M059J (cell line): ENCODE measurements around the gene CFAP46. TPM values are rescaled to one million over a fixed set of nuclear protein-coding genes. Genes with fewer than 3 reads are reported as not detected.
"Not testable (repeated sequence)": the region's sequence is repeated elsewhere in the genome, so short reads cannot be mapped to it uniquely, and the experiment has no call there.

ENCODE experiments used
- DNase-seq: peaks from one replicate; pipeline ENCODE4 v3.0.0-alpha.2; 2012; ENCODE audit warnings: low read depth
- total RNA-seq: library from RNA; depleted of rRNA; stranded (reverse); fragments of >200 nt; shearing (Covaris generic); gene quantifications from 2 replicates; pipeline ENCODE4 v1.2.3, GENCODE V29; 2014

CFAP46 gene
- total RNA-seq, 1 experiment from 2014 or later, result not detected

DNA sequence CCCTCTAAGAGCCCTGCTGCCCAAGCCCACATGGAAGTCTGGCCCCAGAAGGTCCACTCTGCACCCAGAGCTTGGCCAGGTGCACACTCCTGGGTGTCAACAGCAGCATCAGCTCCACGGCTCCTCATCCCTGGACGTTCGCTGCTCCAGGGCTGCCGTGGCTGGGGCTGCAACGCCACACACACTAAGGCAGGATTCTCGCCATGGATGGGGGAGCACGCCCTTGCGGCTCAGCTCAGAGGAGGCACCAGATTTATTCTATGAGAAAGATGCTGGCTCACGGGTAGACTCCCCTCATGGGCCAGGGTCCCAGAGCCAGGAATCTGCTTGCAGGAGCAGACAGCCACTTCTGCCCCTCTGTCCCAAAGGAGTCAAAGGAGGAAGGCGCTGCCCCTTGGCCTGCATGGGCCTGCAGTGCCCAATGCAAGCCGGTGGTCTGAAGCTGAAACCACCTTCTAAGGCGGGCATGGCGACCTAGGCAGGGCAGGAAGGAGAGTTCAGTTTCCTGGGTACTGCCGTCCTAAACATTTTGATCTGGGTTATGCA lies 42.1 kb downstream of the CFAP46 start:
- no peak for DNase-seq

DNA sequence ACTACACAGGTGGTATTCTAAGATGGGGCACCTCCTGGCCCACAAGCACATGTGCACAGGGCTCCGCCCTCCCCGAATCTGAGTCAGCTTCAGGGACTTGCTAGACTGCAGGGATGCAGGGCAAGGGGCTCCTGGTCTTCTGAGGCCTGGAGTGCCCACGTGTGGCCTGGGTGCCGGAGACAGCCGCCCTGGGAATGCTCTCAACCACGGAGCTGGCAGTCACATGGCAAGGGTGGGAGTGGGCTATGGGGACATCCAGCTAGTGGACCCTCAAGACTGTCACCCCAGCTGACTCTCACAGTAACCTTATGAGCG lies 42.7 kb downstream of the CFAP46 start:
- DNase-seq, result no peak

DNA sequence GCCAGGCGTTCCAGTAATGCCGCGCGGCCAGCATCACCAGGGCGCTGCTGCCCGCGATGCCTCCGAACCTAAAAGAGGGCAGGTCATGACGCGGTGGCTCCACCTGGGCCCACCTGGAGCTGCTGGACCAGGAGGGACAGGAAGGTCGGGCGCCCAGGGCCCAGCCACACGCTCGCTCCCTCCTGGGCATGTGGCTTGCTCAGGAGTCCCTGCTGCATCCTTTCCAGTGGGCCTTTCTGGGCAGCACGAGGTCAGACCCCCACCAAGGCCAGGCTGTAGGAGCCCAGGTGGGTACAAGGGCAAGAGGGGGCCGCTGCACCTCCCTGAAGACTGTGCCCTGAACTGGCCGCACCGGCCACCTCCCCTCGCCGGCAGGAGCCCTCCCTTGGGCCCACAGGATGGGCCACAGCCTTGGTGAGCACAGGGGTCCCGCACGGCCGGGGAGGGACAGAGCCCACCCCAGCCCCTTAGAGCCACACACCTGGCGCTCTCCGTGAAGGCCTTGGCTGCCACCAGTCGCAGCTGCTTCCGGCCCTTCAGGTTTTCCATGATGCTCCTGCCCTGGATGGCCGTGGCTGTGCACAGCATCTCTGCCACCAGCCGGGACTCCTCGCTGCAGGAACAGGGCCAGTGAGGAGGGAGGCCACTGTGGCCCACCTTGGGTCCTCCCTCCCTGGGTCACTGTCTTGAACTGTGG lies 43.2 kb downstream of the CFAP46 start:
- no peak for DNase-seq

DNA sequence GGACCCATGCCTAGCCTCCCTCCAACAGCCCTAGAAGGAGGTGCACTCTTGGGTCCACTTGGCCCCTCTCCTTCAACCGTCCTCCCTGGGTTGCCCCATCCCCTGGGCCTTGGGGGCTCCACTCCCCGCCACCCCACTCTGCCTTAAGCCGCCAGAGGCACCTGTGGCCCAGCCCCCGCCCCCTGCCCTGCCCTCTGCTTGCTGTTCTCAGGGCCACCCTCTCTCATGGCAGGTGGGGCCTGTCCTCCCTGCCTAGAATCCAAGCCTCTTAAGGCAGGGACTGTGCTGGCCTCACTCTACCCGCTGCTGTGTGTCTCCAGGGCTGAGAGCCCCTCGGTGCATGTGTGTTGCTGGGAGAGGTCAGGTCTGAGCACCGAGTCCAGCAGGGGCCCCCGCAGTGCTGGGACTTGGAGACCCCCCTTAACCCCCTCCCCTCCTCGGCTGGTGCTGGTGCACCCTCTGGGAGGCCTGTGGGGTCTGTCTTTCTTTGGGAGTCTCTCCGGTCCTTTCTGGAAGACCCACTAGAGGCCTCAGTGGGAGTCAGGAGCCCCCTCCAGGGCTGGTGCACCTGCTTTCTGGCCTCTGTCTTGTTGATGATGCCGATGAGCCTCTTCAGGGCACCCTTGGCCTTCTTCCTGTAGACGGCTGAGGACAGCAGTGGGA lies 43.8 kb downstream of the CFAP46 start:
- no peak for DNase-seq

GRCh38 chr10:132897516-132898381 lies 44.6 kb downstream of the CFAP46 start:
- DNase-seq, result no peak

DNA sequence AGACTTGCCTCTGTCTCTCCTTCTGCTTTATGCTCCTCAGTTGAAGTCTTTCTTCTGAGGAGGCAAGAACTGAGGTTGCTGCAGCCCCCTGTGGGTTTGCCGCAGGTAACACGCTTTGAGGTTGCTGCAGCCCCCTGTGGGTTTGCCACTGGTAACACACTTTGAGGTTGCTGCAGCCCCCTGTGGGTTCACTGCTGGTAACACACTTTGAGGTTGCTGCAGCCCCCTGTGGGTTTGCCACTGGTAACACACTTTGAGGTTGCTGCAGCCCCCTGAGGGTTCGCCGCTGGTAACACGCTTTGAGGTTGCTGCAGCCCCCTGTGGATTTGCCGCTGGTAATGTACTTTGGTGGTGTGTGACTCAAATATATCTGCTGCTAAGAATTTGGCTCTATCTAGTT lies 48.6 kb downstream of the CFAP46 start:
- not testable (repeated sequence) for DNase-seq

- no peak for DNase-seq
Observed at GRCh38 chr10:132893090-132893489, 49.3 kb downstream of the CFAP46 start.

- DNase-seq, result no peak
Observed at GRCh38 chr10:132892004-132892403, 50.4 kb downstream of the CFAP46 start.

DNA sequence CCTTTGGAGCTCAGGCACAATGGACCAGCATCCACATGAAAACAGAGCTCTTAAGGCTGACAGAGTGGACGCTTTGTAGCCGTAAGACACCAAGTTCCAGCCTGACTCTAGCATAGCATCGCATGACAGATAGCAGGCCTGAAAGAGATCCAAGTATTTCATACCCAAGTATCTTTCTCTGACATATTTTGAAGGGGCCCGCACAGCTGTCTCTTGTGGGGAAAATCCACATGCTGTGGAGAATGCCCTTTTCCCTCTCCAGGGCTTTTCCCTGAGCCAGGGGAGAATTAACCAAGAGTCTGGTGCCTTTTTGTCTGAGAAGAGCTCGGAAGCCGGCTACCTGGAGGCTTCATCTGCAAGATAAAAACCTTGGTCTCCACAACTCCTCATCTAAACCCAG lies 51.0 kb downstream of the CFAP46 start:
- no peak for DNase-seq

GRCh38 chr10:132890301-132890700 lies 52.1 kb downstream of the CFAP46 start:
- DNase-seq, result no peak

GRCh38 chr10:132889556-132889955 lies 52.8 kb downstream of the CFAP46 start:
- DNase-seq, result no peak

DNA sequence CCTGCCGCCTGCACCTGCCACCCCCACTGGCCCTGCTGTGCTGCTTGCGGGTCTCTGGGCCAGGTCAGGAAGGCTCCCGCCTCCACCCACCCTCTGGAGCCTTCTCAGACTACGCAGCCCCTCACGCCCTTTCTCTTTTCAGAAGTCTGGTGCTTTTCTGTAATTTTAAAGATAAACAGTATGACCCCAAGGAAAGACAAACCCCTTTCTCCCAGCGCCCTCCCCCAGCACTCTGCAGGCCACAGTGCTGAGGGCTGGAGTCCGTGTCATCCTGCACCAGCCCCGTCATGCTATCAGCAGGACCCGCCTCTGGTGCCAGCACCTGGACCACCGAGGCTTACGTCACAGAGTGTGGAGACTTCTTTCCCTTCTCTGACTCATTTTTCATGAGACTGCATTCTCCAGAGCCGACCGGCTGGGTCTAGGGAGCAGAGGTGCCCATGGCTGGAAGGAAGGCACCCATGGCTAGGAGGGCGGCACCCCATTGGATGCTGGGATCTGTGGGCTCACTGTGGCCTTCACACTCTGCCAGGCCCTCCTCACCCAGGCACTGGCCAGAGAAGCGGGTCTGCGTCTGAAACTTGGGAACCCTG lies 53.4 kb downstream of the CFAP46 start:
- no peak for DNase-seq

- DNase-seq, result not testable (repeated sequence)
Observed at GRCh38 chr10:132888446-132888845, 53.9 kb downstream of the CFAP46 start.

DNA sequence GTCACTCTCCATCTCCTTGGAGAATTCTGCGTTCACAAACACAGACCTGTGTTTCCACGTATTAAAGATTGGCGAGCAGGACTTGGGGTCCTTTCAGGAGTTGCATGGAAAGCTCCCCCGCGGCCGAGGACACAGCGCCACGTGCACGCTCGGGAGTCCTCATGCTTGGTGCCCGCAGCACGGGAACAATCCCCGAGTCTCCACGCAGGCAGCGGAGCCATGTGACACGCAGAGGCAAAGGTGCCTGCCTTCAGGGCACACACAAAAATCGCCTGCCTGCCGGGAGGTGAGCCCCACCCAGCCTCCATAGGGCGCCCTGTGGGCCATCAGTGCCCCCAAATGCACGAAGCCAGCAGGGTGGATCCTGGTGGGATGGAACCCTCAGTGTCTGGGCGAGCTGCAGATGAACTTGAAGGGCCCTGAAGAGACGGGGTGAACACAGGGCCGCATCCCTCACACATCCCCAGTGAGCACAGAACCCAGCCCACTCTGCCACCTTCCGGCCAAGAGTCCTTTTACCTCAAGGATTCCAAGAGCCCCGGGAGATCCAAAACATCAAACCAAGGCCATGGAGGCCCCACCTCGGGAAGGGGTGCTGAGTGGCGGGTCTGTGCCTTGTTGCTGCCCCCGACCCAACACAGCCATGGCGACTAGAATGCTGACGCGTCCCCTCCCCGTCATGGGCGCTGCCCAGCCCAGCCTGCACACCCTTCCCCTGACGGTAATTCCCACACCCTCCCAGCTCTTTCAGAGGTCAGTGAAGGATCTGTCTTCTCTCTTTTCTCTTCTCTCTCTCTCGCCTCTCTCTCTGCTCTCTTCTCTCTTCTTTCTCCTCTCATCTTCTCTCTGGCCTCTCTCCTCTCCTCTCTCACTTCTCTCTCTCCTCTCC lies 55.9 kb downstream of the CFAP46 start:
- no peak for DNase-seq

- DNase-seq, result no peak
Observed at GRCh38 chr10:132885451-132886210, 56.7 kb downstream of the CFAP46 start.

DNA sequence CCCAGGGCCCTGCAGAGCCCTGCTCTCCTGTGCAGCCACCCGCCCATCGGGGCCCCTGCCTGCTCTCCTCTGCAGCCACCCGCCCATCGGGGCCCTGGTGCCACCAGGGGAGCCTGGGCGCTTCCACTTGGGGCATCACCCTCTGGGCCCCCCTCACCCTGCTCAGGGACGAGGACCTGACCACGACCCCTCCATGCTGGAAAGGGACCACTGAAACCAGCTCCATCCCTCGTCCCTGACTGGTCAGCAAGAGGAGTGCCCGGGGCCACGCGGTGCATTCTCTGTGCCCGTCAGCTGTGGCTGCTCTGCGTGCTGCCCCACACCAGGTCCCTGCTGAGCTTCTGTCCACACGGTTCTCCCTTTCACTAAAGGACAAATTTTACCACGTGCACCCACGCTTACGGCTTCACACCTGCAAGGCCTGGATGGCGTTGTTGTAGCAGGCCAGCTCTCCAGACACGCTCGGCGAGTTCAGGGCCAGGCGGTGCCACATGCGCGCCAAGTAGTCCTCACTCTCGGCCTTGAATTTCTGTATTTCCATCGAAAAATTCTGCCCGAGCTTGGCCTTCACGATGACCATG lies 57.6 kb downstream of the CFAP46 start:
- DNase-seq, result no peak

DNA sequence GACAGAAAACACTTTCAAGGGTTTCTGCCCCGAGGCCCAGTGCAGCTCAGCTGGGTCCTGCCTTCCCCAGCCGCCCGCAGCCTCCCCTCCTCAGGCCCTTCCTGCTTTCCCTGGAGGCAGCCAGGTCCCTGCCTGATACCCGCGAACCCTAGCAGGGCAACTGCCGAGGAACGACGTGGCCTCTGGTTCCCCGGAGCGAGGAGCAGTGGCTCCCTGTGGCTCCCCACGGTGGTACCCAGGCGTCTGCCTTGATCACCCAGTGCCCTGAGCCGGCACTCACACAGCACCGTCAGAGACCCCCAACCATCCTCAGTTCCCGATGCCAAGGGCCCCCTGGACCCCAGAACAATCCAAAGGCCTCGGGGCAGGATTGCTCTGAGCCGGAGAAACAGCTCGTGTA lies 58.3 kb downstream of the CFAP46 start:
- no peak for DNase-seq

GRCh38 chr10:132883391-132883881 lies 58.9 kb downstream of the CFAP46 start:
- DNase-seq, result no peak

GRCh38 chr10:132882069-132882951 lies 60.1 kb downstream of the CFAP46 start:
- DNase-seq, result no peak
